A673 (cell line): ENCODE data around the gene SPIRE1.

ENCODE experiments used
- EZH2 ChIP-seq: fragments of 200-600 bp; sonication (generic); IDR thresholded peaks from 2 replicates; pipeline ENCODE4 v1.6.1; 2017; ENCODE audit warnings: borderline replicate concordance, low read depth, mild to moderate bottlenecking, mixed read lengths, antibody characterized with exemption, low read length; ENCODE audit not compliant: poor library complexity, severe bottlenecking
- TF ChIP-seq, protein P1 (sequence below): fragments of 300-800, 200-600 bp; sonication (generic); conservative IDR thresholded peaks from 2 replicates; pipeline ENCODE4 v1.5.1; 2017; ENCODE audit warnings: low read depth, mild to moderate bottlenecking, antibody characterized with exemption, low read length, moderate library complexity, mixed read lengths

DNA sequence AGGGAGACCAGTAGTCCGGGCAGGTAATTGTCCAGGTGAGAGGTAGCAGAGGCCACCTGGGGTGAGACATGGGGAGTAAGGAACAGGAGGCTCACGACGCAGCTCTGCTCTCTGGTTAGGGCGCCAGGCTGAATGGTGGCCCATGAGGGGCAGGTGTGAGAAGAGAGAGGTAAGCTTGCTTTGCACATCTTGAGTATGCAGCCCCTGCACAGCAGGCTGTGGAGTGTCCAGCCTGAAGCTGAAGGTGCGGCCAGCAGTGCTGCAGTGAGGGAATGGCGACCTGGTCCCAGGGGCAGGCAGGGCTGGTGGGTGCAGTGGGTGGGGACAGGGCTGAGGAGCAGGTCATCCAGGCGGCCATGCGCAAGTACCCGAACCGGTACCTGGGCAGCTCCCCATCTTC is 234.5 kb downstream of the SPIRE1 start:
- TF ChIP-seq, protein P1, sequence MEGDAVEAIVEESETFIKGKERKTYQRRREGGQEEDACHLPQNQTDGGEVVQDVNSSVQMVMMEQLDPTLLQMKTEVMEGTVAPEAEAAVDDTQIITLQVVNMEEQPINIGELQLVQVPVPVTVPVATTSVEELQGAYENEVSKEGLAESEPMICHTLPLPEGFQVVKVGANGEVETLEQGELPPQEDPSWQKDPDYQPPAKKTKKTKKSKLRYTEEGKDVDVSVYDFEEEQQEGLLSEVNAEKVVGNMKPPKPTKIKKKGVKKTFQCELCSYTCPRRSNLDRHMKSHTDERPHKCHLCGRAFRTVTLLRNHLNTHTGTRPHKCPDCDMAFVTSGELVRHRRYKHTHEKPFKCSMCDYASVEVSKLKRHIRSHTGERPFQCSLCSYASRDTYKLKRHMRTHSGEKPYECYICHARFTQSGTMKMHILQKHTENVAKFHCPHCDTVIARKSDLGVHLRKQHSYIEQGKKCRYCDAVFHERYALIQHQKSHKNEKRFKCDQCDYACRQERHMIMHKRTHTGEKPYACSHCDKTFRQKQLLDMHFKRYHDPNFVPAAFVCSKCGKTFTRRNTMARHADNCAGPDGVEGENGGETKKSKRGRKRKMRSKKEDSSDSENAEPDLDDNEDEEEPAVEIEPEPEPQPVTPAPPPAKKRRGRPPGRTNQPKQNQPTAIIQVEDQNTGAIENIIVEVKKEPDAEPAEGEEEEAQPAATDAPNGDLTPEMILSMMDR: no peak
- no peak for TF ChIP-seq EZH2
